Naive thymus-derived CD4-positive, alpha-beta T cell (primary cell): ENCODE measurements around the gene AXL. TPM values are rescaled to one million over a fixed set of nuclear protein-coding genes. Genes with fewer than 3 reads are reported as not detected.

Experiments
- polyA plus RNA-seq, 2 donors: library from polyadenylated mRNA; unstranded; fragments of 300-500 nt; fragmentation: Illumina TruSeq; gene quantifications; one replicate each; pipeline ENCODE4 v1.2.3, GENCODE V29; 2021
- total RNA-seq, 6 experiments: library from RNA in 5 of 6; stranded (reverse) in 5 of 6; gene quantifications; 1 replicate in 5 of 6; 2 replicates in 1 of 6; pipeline ENCODE4 v1.2.3 and lab custom pipeline; 2021 to 2026

AXL gene
- total and polyA plus RNA-seq, 7 experiments from 2014 or later: 0.12 to 0.54 (median 0.24) TPM; not detected in 1

Other genes with a start within 250 kb of the AXL start
- not detected for gene CYP2B6, start 227.9 kb upstream of the AXL start, total RNA-seq
- gene CYP2B6, start 227.9 kb upstream of the AXL start, polyA plus RNA-seq: not detected
- gene CYP2A13, start 130.8 kb upstream of the AXL start, total RNA-seq: not detected
- gene CYP2A13, start 130.8 kb upstream of the AXL start, polyA plus RNA-seq: not detected
- gene CYP2F1, start 104.8 kb upstream of the AXL start, total RNA-seq: 1 to 10 TPM in 1 of 5 experiments, under 1 TPM in 2, not detected in 2; 0.32 to 1.1 (median 0.96) TPM
- not detected for gene CYP2F1, start 104.8 kb upstream of the AXL start, polyA plus RNA-seq
- gene CYP2S1, start 26.0 kb upstream of the AXL start, total RNA-seq: 1 to 10 TPM in 2 of 5 experiments, under 1 TPM in 3; 0.24 to 4.1 (median 0.74) TPM
- not detected for gene CYP2S1, start 26.0 kb upstream of the AXL start, polyA plus RNA-seq
- 100 to 1,000 TPM; 253 to 319 (median 280) TPM for gene HNRNPUL1, start 45.1 kb downstream of the AXL start, total RNA-seq
- 10 to 100 TPM; 51.4 to 81.6 TPM for gene HNRNPUL1, start 45.1 kb downstream of the AXL start, polyA plus RNA-seq
- gene CCDC97, start 90.9 kb downstream of the AXL start, total RNA-seq: 10 to 100 TPM; 35.9 to 56.5 (median 49.1) TPM
- 10 to 100 TPM; 22.3 to 27.6 TPM for gene CCDC97, start 90.9 kb downstream of the AXL start, polyA plus RNA-seq
- gene TGFB1, start 134.7 kb downstream of the AXL start, total RNA-seq: 100 to 1,000 TPM in 3 of 5 experiments, 10 to 100 TPM in 2; 91.2 to 322 (median 185) TPM
- 10 to 100 TPM; 31.4 to 62.3 TPM for gene TGFB1, start 134.7 kb downstream of the AXL start, polyA plus RNA-seq
- 10 to 100 TPM; 11.6 to 38.9 (median 12.5) TPM for gene B9D2, start 144.9 kb downstream of the AXL start, total RNA-seq
- gene B9D2, start 144.9 kb downstream of the AXL start, polyA plus RNA-seq: 10 to 100 TPM; 18.0 to 20.5 TPM
- 10 to 100 TPM in 4 of 5 experiments, 1 to 10 TPM in 1; 8.2 to 18.1 (median 16.0) TPM for gene TMEM91, start 157.3 kb downstream of the AXL start, total RNA-seq
- 1 to 10 TPM; 5.2 to 8.6 TPM for gene TMEM91, start 157.3 kb downstream of the AXL start, polyA plus RNA-seq
- gene EXOSC5, start 178.1 kb downstream of the AXL start, total RNA-seq: 10 to 100 TPM; 15.0 to 37.5 (median 20.6) TPM
- 10 to 100 TPM; 76.0 to 84.8 TPM for gene EXOSC5, start 178.1 kb downstream of the AXL start, polyA plus RNA-seq
- 10 to 100 TPM; 19.4 to 25.0 (median 20.5) TPM for gene BCKDHA, start 178.6 kb downstream of the AXL start, total RNA-seq
- 10 to 100 TPM; 45.1 to 55.9 TPM for gene BCKDHA, start 178.6 kb downstream of the AXL start, polyA plus RNA-seq
- gene B3GNT8, start 208.2 kb downstream of the AXL start, total RNA-seq: 1 to 10 TPM in 3 of 5 experiments, under 1 TPM in 2; 0.32 to 5.3 (median 1.1) TPM
- under 1 TPM; 0.19 to 0.37 TPM for gene B3GNT8, start 208.2 kb downstream of the AXL start, polyA plus RNA-seq
- gene DMAC2, start 220.7 kb downstream of the AXL start, total RNA-seq: 10 to 100 TPM; 22.2 to 44.4 (median 26.2) TPM
- 10 to 100 TPM; 53.2 to 53.7 TPM for gene DMAC2, start 220.7 kb downstream of the AXL start, polyA plus RNA-seq
- gene ERICH4, start 223.9 kb downstream of the AXL start, total RNA-seq: not detected
- gene ERICH4, start 223.9 kb downstream of the AXL start, polyA plus RNA-seq: not detected